ENCODE results near the gene S1PR5. TPM values are rescaled to one million over a fixed set of nuclear protein-coding genes. Genes with fewer than 3 reads are reported as not detected.

Gene S1PR5
- total and polyA plus RNA-seq, 9 of the 15 experiments (the other 6 are each of a cell fraction or from before 2014, with no cell fraction given): 0.03 to 0.54 (median 0.35) TPM; not detected in 4

DNA sequence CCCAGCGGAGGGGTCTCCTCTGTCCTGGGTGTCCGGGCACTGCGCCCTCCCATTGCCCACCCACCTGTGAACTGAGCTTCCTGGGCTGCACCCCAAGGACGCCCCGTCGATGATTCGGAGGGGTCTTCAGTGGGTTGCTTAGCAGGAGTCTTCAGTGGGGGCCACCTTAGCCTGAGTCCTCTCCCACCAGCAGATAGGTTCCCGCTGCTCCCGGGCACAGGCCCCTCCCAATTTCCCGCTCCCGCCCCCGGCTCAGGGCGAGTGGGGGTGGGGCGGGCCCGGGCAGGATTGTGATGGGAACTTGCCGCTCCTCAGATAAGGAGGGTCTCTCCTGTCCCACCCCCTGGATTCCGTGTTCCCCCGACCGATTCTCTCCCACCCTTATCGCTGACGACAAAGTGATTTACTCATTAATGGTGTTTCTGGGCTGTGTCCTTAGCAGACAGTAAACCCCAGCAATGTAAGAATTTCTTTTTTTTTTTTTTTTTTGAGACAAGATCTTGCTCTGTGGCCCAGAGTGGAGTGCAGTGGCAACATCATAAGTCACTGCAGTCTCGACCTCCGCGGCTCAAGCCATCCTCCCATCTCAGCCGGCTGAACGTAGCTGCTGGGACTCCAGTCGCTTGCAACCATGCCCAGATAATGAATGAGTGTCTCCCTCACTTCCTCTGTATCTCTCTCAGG lies 655 bp upstream of the S1PR5 start (continued):
- TF ChIP-seq, protein P1, sequence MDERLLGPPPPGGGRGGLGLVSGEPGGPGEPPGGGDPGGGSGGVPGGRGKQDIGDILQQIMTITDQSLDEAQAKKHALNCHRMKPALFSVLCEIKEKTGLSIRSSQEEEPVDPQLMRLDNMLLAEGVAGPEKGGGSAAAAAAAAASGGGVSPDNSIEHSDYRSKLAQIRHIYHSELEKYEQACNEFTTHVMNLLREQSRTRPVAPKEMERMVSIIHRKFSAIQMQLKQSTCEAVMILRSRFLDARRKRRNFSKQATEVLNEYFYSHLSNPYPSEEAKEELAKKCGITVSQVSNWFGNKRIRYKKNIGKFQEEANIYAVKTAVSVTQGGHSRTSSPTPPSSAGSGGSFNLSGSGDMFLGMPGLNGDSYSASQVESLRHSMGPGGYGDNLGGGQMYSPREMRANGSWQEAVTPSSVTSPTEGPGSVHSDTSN (CRISPR knock-in tag; IDR thresholded peaks at IDR 0.05; ENCODE audit: low read depth): no peak
- TF ChIP-seq, protein P1 (tag; conservative IDR thresholded peaks at IDR 0.05; ENCODE audit: low read depth): peak; percentile 77
- TF ChIP-seq, protein P2, sequence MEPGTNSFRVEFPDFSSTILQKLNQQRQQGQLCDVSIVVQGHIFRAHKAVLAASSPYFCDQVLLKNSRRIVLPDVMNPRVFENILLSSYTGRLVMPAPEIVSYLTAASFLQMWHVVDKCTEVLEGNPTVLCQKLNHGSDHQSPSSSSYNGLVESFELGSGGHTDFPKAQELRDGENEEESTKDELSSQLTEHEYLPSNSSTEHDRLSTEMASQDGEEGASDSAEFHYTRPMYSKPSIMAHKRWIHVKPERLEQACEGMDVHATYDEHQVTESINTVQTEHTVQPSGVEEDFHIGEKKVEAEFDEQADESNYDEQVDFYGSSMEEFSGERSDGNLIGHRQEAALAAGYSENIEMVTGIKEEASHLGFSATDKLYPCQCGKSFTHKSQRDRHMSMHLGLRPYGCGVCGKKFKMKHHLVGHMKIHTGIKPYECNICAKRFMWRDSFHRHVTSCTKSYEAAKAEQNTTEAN (CRISPR knock-in tag; IDR thresholded peaks at IDR 0.05): no peak
- TF ChIP-seq, protein P3, sequence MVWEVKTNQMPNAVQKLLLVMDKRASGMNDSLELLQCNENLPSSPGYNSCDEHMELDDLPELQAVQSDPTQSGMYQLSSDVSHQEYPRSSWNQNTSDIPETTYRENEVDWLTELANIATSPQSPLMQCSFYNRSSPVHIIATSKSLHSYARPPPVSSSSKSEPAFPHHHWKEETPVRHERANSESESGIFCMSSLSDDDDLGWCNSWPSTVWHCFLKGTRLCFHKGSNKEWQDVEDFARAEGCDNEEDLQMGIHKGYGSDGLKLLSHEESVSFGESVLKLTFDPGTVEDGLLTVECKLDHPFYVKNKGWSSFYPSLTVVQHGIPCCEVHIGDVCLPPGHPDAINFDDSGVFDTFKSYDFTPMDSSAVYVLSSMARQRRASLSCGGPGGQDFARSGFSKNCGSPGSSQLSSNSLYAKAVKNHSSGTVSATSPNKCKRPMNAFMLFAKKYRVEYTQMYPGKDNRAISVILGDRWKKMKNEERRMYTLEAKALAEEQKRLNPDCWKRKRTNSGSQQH (CRISPR knock-in tag; IDR thresholded peaks at IDR 0.05): no peak
- TF ChIP-seq DPF2 (IDR thresholded peaks at IDR 0.05) (0 out of 2 replicates have a peak, but pooled peaks have one; percentile 47), SMARCA4 (IDR thresholded peaks at IDR 0.05) (0 out of 2 replicates have a peak, but pooled peaks have one; percentile 33), ZNF384 (IDR thresholded peaks at IDR 0.05; ENCODE audit: low read depth, low read length) (peak; percentile 79), FIP1L1 (IDR thresholded peaks at IDR 0.05; ENCODE audit: low read depth, low read length, poor library complexity, severe bottlenecking) (peak; percentile 6), ETV1 (tag; conservative IDR thresholded peaks at IDR 0.05; ENCODE audit: low read depth) (0 out of 2 replicates have a peak, but pooled peaks have one; percentile 25), ZNF561 (CRISPR knock-in tag; conservative IDR thresholded peaks at IDR 0.05) (no peak), ATF1 (CRISPR knock-in tag; IDR thresholded peaks at IDR 0.05) (no peak), ATF1 (tag; IDR thresholded peaks at IDR 0.05) (peak; percentile 13; the same call in 1 of the 2 replicates)
- TF ChIP-seq, protein P4, sequence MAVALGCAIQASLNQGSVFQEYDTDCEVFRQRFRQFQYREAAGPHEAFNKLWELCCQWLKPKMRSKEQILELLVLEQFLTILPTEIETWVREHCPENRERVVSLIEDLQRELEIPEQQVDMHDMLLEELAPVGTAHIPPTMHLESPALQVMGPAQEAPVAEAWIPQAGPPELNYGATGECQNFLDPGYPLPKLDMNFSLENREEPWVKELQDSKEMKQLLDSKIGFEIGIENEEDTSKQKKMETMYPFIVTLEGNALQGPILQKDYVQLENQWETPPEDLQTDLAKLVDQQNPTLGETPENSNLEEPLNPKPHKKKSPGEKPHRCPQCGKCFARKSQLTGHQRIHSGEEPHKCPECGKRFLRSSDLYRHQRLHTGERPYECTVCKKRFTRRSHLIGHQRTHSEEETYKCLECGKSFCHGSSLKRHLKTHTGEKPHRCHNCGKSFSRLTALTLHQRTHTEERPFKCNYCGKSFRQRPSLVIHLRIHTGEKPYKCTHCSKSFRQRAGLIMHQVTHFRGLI (CRISPR knock-in tag; IDR thresholded peaks at IDR 0.05): 0 out of 2 replicates have a peak, but pooled peaks have one; percentile 34
- TF ChIP-seq, protein P5, sequence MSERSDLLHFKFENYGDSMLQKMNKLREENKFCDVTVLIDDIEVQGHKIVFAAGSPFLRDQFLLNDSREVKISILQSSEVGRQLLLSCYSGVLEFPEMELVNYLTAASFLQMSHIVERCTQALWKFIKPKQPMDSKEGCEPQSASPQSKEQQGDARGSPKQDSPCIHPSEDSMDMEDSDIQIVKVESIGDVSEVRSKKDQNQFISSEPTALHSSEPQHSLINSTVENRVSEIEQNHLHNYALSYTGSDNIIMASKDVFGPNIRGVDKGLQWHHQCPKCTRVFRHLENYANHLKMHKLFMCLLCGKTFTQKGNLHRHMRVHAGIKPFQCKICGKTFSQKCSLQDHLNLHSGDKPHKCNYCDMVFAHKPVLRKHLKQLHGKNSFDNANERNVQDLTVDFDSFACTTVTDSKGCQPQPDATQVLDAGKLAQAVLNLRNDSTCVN (CRISPR knock-in tag; IDR thresholded peaks at IDR 0.05): 0 out of 2 replicates have a peak, but pooled peaks have one; percentile 33
- TF ChIP-seq, protein P6, sequence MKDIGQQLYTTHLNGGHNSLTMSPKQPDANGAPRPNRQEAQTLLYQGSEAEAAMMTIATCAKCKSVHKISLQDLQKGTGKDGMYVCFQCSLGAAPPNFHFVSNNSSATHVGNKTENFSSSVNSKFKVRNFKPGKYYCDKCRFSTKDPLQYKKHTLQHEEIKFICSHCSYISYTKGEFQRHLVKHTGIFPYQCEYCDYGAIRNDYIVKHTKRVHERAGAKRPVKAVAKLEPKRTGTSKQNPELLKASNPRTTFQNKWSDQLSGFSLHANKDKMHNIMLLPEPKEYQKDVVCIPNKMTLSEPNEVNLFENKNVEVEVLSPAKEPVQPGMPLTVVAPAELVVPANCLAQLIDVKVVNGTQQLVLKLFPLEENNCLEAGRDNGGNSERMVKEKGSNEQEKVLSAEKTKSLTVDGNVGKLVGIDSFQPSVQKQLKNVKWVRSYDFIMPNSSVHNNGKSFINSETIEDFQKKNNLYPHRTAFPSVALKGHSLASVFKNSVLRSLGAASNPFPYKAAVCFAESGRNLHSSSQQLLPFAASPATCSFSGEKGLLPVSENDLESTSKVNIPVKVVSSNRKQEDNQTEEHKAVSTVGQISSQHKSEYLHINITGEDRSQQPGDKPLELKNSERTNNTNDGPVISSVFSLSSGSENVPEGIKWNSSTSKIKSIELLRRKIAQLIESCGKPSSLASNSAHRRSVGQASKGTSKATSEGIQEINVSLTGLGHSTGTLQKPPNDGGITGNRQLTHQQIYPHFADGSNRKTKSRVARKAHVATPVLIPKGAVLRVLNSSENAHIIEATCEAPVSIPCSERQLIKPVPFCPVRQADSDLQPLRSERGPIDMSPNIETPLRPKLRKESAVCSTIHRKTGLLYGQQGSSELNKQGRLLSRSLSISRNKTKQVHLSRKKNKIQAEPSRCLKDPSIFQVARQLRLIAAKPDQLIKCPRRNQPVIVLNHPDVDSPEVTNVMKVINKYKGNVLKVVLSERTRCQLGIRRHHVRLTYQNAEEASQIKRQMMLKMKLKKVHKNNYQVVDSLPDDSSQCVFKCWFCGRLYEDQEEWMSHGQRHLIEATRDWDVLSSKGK (CRISPR knock-in tag; IDR thresholded peaks at IDR 0.05): no peak

Measured in K562 (cell line).